Right hindlimb (tissue), 1 donor: Measurements from ENCODE around the gene MAPK10.
"Not testable (repeated sequence)": the region's sequence is repeated elsewhere in the genome, so short reads cannot be mapped to it uniquely, and the experiment has no call there.

ENCODE experiments used
- DNase-seq: peaks from one replicate; pipeline ENCODE4 v3.0.0-alpha.2; 2018

The MAPK10 gene

DNA sequence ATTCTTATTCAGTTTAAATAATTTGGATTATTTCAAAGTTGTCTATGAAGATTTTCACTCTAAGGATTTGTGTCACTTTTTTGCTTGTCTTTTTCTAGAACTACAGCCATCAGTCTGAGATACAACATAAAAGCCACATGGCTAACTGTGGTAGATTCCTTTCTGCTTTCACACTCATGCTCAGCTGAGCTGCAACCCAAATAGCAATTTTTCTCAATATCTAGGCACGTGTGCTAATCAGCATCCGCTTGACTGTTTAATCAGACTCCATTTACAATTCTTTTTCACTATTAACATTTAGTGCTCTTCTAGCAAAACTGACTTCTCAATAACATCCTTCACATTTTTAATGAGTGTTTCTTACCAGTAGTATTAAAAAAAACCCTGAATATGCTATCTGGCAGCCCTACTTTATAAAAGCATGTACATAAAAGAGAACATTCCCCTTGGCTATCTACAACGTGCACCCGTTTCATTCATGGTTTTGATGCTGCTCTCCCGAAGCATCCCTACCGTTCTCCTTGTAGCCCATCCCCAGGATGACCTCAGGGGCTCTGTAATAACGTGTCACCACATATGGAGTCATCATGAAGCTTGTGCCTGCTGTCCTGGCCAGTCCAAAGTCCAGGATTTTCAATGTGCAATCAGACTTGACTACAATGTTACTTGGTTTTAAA, 259.2 kb downstream of the MAPK10 start:
- no peak for DNase-seq

DNA sequence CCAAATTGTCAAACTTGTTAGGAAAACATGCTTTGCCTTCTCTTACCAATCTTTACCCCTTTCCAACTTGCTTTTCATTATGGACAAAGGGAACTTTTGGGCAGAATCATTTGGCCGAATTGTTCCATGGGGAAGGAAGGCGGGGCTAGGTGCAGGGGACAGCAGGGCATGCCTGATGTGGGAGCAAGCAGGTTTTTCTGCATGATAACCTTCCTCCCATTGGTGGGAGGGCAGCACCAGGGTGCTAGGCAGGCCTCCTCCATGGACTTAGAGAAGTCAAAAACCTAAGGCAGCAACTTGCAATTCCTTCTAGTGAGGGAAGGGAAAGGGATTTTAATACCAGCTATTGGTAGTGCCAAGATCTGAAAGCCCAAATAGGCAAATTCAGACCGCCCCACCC, 260.5 kb downstream of the MAPK10 start:
- no peak for DNase-seq

DNA sequence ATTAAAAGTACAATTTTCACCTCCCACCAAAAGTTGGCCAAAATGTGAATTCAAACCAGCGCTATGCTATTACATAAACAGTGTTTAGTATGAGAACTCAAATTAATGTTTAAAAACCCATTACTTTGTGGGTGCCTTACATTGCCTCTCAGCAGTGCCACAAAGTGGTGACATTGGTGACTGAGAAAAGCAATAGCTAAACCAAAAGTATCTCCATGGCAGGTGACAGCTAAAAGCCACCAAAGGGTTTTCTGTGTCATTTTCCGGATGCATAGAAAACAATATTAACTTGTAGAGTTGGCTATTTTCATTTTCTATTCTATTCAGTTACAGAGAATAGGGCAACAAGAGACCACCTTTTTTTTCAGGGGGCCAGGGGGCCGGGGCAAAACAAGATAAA, 261.2 kb downstream of the MAPK10 start:
- DNase-seq: no peak

DNA sequence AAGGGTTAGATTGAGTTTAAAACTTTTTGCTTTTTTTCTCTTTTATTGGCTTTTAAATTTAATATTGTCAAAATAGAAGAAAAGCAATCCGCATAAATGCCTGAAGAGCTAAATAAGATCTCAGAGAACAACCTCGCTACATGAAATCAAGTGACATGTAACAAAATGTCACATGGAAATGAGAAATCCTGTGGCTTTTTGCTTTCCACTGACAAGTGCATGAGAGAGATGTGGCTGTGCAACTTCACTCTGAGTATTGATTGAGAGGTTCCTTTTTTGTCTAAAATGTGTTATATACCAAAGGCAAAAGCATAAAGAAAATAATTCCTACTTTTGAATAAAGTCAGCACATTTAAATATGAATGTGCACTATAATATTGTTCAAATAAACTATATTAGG, 263.5 kb downstream of the MAPK10 start:
- DNase-seq: no peak

DNA sequence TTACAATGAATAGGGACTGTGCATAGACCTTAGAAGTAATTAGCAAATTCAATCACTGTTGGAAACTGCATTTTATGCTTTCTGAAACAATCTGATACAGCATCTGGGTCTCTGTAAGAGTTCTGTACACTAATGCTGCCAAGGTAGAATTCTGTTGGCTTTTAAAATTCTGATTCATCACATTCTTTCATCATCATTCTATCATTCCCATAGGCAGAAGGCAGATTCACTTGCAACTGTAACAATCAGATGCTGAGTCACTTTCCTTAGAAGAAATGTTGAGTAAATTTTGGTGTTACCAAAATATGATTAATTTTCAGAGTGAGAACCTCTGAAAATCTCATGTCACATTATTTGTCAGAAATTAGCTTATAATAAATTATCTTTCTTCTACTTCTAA, 267.2 kb downstream of the MAPK10 start:
- DNase-seq: no peak

DNA sequence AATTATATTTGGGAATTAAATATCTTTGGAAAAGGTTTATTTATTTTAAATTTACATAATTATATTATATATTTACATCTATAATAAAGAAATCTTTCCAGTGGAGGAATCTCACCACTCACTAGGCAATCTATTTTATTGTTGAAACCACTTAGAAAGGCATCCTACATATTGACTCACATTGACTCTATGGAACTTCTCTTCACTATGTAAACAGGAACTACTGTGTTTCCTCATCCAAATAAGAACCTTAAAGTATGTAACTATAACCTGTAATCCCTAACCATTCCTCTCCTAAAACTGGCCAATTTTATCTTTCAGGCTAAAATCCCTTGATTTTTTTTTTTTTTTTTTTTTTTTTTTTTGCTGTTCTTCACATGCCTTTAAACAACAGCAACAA, 268.7 kb downstream of the MAPK10 start:
- DNase-seq: no peak

DNA sequence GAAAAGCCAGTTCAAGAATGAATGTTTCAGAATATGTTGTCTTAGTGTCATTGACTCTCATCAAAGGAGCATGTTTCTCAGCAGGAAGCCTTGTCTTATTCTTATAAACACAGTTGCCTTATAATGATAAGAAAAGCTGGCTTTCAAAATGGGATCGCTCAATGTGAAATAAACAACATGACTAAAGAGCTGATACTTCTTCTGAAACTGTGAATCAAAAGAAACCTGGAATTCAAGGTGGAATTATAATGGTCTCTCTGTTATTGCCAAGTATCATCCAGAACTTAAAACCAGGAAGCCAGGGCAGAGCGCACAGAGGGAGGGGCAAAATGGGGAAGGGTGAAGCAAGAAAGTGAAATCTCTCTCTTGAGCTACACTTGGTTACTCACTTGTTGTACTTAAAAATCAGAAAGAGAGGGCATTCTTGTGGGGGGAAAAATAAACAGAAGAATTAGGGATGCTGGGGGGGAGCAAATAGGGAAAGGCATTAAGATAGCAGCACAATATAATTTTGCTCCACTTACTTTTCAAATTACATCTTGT, 270.0 kb downstream of the MAPK10 start:
- no peak for DNase-seq

DNA sequence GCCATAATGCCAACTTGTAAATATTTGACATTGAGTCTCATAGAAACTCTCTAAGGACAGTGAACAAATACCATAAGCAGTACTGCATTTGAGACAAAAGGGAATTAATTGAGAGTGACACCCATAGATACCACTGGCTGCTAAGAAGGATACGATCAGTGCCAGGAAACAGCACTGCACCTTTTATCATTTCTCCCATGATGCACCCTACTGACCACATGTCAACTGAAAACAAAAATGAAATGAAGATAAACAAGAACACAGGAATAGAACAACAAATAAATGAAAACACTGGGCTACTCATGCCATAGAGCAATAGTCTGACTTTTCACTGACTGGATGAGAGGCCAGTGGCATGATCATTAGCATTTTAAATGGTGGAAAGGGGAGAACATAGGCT, 270.8 kb downstream of the MAPK10 start:
- no peak for DNase-seq

DNA sequence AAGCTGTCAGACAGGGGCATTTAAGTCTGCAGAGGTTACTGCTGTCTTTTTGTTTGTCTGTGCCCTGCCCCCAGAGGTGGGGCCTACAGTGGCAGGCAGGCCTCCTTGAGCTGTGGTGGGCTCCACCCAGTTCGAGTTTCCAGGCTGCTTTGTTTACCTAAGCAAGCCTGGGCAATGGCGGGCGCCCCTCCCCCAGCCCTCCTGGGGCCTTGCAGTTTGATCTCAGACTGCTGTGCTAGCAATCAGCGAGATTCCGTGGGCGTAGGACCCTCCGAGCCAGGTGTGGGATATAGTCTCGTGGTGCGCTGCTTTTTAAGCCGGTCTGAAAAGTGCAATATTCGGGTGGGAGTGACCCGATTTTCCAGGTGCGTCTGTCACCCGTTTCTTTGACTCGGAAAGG, 284.1 kb downstream of the MAPK10 start:
- not testable (repeated sequence) for DNase-seq

DNA sequence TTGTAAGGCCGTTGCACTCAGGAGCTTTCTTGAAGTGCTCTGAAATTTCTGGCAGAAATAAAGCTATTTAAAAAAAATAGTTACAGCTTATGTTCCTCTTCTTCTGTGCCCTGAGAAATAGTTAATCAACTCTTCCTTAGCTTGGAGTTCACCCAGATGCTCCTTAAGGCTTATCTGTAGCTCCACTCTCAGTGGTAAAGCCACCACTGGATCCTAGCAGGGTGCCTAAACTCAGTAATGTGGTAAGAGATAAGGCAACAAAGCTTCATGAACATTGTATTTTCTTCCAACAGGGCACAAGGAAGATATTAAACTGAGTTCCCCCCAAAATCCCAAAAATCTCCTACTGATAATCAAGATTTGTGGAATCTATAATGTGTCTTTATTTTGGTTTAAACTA, 299.5 kb downstream of the MAPK10 start:
- DNase-seq: no peak

DNA sequence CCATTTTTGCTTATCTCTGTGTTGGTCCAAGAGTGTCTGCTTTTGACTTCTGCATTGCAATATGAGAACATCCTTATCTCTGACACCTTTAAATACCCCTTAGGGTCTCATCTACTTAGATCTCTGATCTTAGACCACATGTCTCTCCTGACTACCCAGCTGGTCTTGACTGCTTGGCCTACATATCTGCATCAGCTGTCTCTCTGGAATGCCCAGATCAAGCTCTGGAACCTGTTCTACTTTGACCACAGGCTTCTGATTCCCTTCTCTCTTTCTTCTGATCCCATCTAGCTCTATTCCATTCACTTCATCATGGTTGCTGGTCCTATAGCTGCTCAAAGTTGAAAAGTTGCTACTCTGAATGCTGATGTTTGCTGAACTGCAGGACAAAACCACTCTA, 301.2 kb downstream of the MAPK10 start:
- DNase-seq: no peak

DNA sequence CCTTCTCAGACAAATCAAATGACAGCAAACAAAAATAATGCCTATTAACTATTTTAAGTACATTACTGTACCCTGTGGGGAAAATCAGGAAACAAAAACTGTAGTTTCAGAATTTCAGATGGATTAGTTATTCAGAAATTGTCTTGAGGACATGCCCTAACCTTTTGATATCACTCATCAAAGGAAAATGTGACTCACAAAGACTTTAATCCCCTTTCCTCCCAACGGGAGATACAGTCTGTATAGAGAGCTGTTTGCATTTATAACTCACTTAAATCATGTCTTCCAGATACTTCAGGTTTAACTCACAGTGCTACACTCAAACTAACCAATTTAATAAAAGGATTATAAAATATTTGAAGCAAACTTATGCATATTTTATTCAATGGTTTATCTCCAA, 304.0 kb downstream of the MAPK10 start:
- DNase-seq: no peak

DNA sequence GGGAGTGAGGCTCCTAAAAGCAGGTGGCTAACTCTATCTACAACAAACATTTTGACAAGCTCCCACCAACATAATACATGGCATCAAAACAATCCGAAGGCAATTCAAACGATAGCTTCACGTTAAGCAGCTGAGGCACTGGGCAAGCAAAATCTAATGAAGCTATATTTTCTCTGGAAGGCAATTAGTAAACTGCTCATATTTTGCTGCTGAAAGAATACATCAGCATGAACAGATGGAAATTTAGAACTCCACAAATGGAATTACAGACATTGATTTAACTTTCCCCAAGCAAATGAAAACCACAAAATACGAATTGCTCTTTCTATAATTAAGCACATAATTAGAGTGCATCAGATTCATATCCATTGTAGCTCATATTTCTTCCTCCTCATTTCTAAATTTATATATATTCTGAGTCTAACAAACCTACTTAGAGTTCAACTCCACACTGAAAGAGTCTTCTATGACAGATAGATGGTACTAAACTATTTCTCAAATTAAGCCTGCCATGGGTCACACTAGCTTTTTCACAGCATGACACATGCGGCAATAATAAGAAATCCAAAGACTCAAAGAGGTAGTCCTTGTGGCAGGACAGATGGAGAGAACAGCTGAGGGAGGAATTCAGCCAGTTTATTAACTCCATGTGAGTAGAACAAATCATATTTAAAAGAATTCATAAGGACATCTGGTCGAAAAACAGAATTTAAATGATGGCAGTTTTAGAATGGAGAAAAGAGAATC, 305.4 kb downstream of the MAPK10 start:
- no peak for DNase-seq

DNA sequence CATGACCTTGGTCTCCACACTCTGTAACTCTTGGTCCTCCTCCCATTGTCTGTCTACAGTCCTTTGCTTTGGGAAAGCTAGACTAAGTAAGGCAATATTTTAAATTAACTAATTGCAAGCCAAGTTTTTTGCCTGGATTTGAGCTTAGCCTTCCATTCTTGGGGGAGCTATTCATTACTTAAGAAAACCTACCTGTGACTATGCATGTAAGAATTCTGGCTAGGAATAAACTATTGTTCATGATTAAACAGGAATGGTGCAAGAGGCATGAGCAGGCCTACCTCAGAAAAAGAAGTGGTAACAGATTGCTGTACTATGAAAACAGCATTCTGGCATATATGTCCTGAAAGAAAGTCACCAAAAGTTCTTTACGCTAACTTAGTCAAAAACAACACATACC, 309.4 kb downstream of the MAPK10 start:
- DNase-seq: no peak

DNA sequence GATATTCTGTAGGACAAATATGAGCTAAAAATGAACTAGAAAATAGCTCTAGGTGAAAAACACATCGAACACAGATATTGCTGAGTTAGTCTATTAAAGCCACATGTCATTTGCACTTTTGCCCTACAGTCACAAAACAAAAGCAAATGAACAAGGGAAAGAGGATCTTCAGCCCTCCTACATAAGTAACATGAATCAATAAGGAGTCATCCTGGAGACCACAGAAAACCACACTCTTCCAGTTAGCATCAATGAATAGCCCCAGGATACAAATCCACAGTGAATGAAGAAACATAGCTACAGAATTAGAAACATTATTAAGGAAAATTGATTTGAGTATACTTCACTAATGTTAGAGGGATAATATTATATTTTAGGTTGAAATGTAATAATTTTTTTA, 311.4 kb downstream of the MAPK10 start:
- no peak for DNase-seq

DNA sequence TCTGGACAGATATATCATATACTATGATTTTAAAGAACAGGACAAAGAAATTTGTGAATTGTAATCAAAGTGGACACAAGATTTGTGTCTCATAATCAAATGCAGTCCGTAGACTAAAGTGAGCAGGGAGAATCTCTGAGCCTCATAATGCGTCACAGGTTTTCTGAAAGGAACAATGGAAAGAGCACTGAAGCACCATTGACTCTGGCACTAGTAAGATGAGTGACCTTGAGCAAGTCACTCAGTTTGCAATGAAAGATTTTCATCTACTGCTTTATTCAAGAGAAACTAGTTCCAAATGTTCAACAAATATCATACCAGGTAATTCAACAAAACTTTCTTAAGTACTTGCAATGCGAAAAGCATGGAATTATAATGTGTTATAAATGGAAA, 315.3 kb downstream of the MAPK10 start:
- no peak for DNase-seq

DNA sequence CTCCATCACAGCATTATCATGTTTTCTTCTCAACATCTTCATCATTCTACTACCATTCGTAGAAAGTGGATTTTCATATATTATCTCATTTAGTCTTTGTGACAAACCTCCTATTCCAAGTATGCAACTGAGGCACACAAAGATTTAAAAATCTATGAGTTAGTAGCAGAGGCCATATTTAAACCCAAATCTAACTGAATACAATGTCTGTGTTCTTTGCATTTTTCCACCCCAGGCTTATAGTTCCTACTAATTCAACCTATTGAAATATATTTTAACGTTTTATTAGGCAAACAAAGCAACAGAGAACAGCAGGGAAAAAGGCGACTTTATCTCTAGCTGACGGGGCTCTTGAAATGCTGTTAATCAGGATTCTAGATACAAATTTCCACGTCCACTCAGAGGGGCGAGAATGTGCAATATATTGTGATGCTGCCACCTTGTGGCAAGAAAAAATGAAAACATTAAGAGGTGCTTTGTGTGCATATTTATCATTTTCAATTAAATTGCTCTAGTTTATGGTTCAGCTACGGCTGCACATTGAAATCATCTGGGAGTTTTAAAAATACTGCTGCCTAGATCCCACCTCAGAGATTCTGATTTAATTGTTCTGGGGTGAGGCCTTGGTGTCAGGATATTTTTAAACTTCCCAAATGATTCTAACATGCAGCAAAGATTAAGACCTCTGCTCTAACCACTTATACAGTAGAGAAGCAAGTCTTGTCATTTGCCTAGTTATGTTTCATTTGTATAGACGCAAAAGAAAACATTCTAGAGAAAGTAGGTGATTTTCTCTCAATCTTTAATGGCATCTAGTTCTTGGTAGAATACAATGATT, 315.9 kb downstream of the MAPK10 start:
- no peak for DNase-seq

DNA sequence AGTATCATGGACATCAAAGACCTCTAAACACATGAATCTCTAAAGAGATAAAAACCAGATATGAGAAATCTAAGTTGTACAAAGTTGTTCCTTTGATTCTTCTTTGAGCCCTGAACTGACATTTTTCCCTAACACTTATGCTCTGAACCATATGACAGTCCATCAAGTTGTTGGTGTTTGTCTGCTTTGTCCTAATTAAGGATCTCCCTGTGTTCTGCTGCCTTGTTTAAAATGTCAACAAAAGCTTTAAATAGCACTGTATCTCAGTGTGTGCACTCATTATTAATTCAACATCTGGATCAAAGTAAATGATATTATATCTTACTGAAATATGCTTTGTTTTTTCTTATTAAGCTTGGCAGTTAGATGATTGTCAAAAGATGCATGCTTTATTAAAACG, 321.8 kb downstream of the MAPK10 start:
- DNase-seq: no peak

DNA sequence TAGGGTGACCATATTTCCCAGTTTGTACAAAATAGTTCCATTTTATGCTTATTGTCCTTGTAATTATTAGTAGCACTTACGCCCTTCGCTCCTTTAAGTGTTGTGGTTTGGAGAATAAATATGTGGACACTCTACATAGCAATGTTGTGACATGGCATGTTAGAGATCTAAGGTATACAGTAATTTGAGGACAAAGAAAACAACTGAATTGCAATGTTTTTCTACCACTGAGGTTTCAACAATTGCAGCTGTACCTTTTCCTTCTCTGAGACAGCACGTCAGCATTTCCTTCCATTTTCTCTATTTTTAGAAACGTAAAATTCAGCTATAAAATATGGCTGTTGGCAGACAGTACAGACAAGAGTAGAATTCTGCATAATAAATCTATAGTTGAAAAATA, 323.1 kb downstream of the MAPK10 start:
- no peak for DNase-seq

DNA sequence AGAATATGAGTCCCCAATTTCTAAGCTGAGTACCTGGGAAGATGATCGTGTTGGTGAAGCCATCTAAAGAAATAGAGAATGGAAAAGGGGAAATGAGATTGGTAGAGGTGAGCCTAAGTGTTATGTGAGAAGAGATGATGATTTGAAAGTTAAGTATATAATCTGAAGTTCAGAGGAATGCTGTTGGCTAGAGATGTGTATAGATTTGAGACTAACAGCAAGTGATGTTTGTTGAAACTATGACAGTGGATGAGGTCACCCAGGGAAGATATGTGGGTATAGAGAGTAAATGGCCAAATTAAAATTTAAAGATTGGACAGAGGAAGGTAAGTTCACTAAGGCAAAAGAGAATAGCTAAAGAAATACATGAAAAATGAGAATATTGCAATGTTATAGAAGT, 324.2 kb downstream of the MAPK10 start:
- no peak for DNase-seq

DNA sequence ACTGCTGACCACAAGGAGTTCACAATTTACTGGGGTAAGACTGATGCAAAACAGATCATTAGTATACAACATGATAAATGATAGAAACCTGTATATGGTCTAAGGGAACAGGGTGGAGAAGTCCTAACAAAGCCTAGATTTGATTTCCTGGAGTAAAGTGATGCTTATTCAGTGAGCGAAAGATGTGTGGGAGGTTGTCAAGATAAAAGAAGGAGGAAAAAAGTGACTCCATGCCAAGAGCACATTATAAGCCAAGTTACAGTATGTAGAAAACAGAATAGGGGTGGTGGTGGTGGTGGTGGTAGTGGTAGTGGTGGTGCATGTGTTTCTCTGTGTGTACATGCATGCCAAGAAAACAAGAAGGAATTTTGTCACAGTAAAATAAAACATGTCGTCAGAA, 325.2 kb downstream of the MAPK10 start:
- no peak for DNase-seq

DNA sequence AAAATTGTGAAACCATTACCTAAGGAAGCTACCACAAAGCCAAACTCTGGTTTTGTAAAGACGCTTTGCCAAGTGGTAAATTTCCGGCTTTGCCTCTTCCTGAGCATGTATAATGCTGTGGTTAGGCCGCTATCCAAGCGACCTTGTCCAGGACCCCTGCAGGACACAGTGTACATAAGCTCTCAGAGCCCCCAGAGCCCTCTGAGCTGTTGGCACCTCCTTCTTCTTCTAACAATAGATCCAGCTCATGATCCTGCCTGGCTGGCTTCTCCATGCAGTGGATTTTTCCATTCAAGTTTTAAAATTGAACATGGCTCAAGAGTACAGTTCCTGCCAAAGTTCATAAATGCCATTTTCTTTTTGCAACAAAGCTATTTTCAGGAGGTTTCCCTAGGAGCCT, 326.7 kb downstream of the MAPK10 start:
- DNase-seq: peak; percentile 88

DNA sequence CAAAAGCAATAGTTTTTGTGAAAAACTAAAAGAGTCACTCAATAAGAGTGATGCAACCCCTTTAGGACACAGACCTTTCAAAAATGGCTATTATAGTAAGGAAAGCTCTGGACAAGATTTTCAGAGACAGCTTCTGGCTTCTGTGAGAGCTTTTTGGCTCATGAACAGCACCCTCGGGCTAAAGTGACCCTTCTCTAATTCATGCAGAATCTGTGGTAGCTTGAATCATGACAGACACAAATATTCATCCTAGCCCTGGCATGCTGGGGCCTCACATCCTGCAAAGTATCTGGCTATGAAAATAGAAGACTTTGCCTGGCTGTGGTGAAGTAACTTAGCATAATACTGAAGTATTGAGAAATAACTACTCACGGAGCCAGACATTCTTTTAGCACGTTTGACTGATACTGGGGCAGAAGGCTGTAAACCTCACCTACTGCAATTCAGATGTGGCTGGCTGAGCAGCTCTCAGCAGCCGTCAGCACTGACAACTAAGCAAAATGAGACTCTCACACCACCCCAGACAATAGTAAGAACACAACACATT, 327.3 kb downstream of the MAPK10 start:
- peak; percentile 45 for DNase-seq
